Natural killer cell (primary cell): Measurements from ENCODE around the gene GABRP. TPM values are rescaled to one million over a fixed set of nuclear protein-coding genes. Genes with fewer than 3 reads are reported as not detected.

Source experiments
- ATAC-seq, 3 donors: fragments of 150-1000 bp in 2 of 3; fragments of 200-7000 bp in 1 of 3; cut with Tn5 transposase; 1 replicate in 1 of 3; 2 replicates in 2 of 3; pipeline ENCODE4 v1.10.0; 2021; ENCODE audit warnings: mild to moderate bottlenecking in 2 of 3, moderate library complexity in 2 of 3
- DNase-seq, 2 donors: peaks; one replicate each; pipeline versions ENCODE4 v3.0.0 to v3.0.0-alpha.2; 2013 to 2021; ENCODE audit warnings: mixed read lengths in 1 of 2
- H3K27ac ChIP-seq: one replicate; pipeline ENCODE4 v1.5.1; 2013; ENCODE audit warnings: mild to moderate bottlenecking, low read length
- H3K27me3 ChIP-seq: one replicate; pipeline ENCODE4 v1.6.1; 2013; ENCODE audit warnings: low read length; ENCODE audit not compliant: control insufficient read depth, insufficient read depth
- H3K36me3 ChIP-seq: one replicate; pipeline ENCODE4 v1.6.1; 2013; ENCODE audit warnings: low read length; ENCODE audit not compliant: control insufficient read depth, insufficient read depth
- H3K4me1 ChIP-seq: one replicate; pipeline ENCODE4 v1.6.1; 2013; ENCODE audit warnings: low read length; ENCODE audit not compliant: control insufficient read depth, insufficient read depth
- H3K4me3 ChIP-seq: one replicate; pipeline ENCODE4 v1.5.1; 2013; ENCODE audit warnings: low read length
- H3K9me3 ChIP-seq: one replicate; pipeline ENCODE4 v1.6.1; 2013; ENCODE audit warnings: low read length; ENCODE audit not compliant: control insufficient read depth, insufficient read depth
- H3K27ac Mint-ChIP-seq, 2 donors: one replicate each; pipeline ENCODE4 v1.8.0; 2022; ENCODE audit warnings: mild to moderate bottlenecking in 2 of 2, mixed read lengths in 2 of 2, moderate library complexity in 1 of 2
- H3K27me3 Mint-ChIP-seq, 2 donors: one replicate each; pipeline ENCODE4 v1.8.0; 2022; ENCODE audit warnings: low read depth in 2 of 2, mixed read lengths in 2 of 2
- H3K36me3 Mint-ChIP-seq: one replicate; pipeline ENCODE4 v1.8.0; 2022; ENCODE audit warnings: mixed read lengths
- H3K4me1 Mint-ChIP-seq, 2 donors: one replicate each; pipeline ENCODE4 v1.8.0; 2022; ENCODE audit warnings: mixed read lengths in 2 of 2
- H3K4me3 Mint-ChIP-seq: one replicate; pipeline ENCODE4 v1.8.0; 2022; ENCODE audit warnings: mild to moderate bottlenecking, moderate library complexity, mixed read lengths
- H3K9me3 Mint-ChIP-seq, 2 donors: one replicate each; pipeline ENCODE4 v1.8.0; 2022; ENCODE audit warnings: mixed read lengths in 2 of 2
- CTCF ChIP-seq: fragments of 200-600 bp; IDR thresholded peaks from one replicate; pipeline ENCODE4 v1.8.0; 2022; ENCODE audit warnings: antibody characterized with exemption
- WGBS: methylation state at CpG from one replicate; pipeline ENCODE4 v1.1.7; 2013; ENCODE audit warnings: missing lambda C conversion rate; ENCODE audit not compliant: insufficient coverage; 5-methylcytosine and 5-hydroxymethylcytosine counted together
- intact Hi-C: fragments of 100-400 bp; cut with micrococcal nuclease; formaldehyde crosslinking; loops from one replicate; pipeline ENCODE4 v1.14.2; 2022
- total RNA-seq, 4 donors: library from RNA; stranded (reverse); fragments of 120-200 nt in 1 of 4; gene quantifications; one replicate each; pipeline versions ENCODE4 v1.2.3 to v1.2.4, GENCODE V29; 2013 to 2022

The GABRP gene
- total RNA-seq, 3 donors from 2014 or later (not counting 1 experiment from before 2014, with no cell fraction given), result not detected

GRCh38 chr5:170739446-170739845 is 44.1 kb upstream of the GABRP start:
- DNase-seq (no peak), ATAC-seq (no peak)
- WGBS, result 90% methylated on average over 4 of the region's 4 CpGs
- Mint-ChIP-seq H3K27me3 (peaks cover 21 to 44% of the 10 kb centered on the region in 2 donors), H3K4me1 (peaks cover 0 to 6% of the 10 kb centered on the region in 2 donors), H3K4me3 (no peak overlapping the region), H3K9me3 (peaks cover 0 to 5% of the 10 kb centered on the region in 2 donors), H3K27ac (no peak overlapping the region), H3K36me3 (no peaks in the 10 kb centered on the region)
- peaks cover 4% of the 10 kb centered on the region for H3K4me1 ChIP-seq
- no peak overlapping the region for H3K27ac ChIP-seq
- H3K4me3 ChIP-seq, result no peak overlapping the region
- no peak for TF ChIP-seq CTCF
- no peaks in the 10 kb centered on the region for H3K9me3 ChIP-seq
- no peaks in the 10 kb centered on the region for H3K36me3 ChIP-seq
- intact Hi-C loops, result no loop called here
- H3K27me3 ChIP-seq, result no peaks in the 10 kb centered on the region

GRCh38 chr5:170740551-170741205 is 42.8 kb upstream of the GABRP start:
- intact Hi-C loops, result no loop called here
- ATAC-seq, result no peak
- TF ChIP-seq CTCF, result no peak

GRCh38 chr5:170741801-170742200 is 41.7 kb upstream of the GABRP start:
- 84% methylated on average over 8 of the region's 8 CpGs for WGBS
- Mint-ChIP-seq H3K9me3 (no peaks in the 10 kb centered on the region), H3K27ac (no peak overlapping the region), H3K4me3 (no peak overlapping the region), H3K36me3 (no peaks in the 10 kb centered on the region), H3K4me1 (peaks cover 0 to 6% of the 10 kb centered on the region in 2 donors), H3K27me3 (peaks cover 14 to 23% of the 10 kb centered on the region in 2 donors)
- peaks cover 7% of the 10 kb centered on the region for H3K4me1 ChIP-seq
- H3K27me3 ChIP-seq, result peaks cover 2% of the 10 kb centered on the region
- no peak for TF ChIP-seq CTCF
- intact Hi-C loops, result no loop called here
- DNase-seq (no peak), ATAC-seq (no peak)
- H3K27ac ChIP-seq, result no peak overlapping the region
- H3K9me3 ChIP-seq, result no peaks in the 10 kb centered on the region
- no peak overlapping the region for H3K4me3 ChIP-seq
- H3K36me3 ChIP-seq, result no peaks in the 10 kb centered on the region

More at GRCh38 chr5:170740551-170741205, 42.8 kb upstream of the GABRP start:
- Mint-ChIP-seq H3K36me3 (no peaks in the 10 kb centered on the region), H3K4me1 (peaks cover 0 to 6% of the 10 kb centered on the region in 2 donors), H3K27me3 (peaks cover 18 to 34% of the 10 kb centered on the region in 2 donors), H3K9me3 (peaks cover 0 to 2% of the 10 kb centered on the region in 2 donors), H3K27ac (no peak overlapping the region), H3K4me3 (no peak overlapping the region)
- 93% methylated on average over 3 of the region's 3 CpGs for WGBS
- no peaks in the 10 kb centered on the region for H3K36me3 ChIP-seq
- peaks cover 2% of the 10 kb centered on the region for H3K27me3 ChIP-seq
- no peak overlapping the region for H3K27ac ChIP-seq
- no peak for DNase-seq
- H3K9me3 ChIP-seq, result no peaks in the 10 kb centered on the region
- H3K4me3 ChIP-seq, result no peak overlapping the region
- H3K4me1 ChIP-seq, result peaks cover 7% of the 10 kb centered on the region

GRCh38 chr5:170743876-170744212 is 39.7 kb upstream of the GABRP start:
- H3K4me1 Mint-ChIP-seq, result peaks cover 0 to 6% of the 10 kb centered on the region in 2 donors
- 20% methylated on average over 12 of the region's 12 CpGs for WGBS
- no peaks in the 10 kb centered on the region for H3K9me3 Mint-ChIP-seq
- no peaks in the 10 kb centered on the region for H3K9me3 ChIP-seq
- DNase-seq, result no peak
- H3K4me1 ChIP-seq, result peaks cover 7% of the 10 kb centered on the region
- H3K27ac ChIP-seq, result no peak overlapping the region
- intact Hi-C loops, result no loop called here
- no peak overlapping the region for H3K4me3 Mint-ChIP-seq
- H3K36me3 Mint-ChIP-seq, result no peaks in the 10 kb centered on the region
- no peak for ATAC-seq
- H3K27ac Mint-ChIP-seq, result no peak overlapping the region
- peaks cover 16 to 21% of the 10 kb centered on the region in 2 donors for H3K27me3 Mint-ChIP-seq
- H3K36me3 ChIP-seq, result no peaks in the 10 kb centered on the region
- H3K4me3 ChIP-seq, result no peak overlapping the region
- peaks cover 2% of the 10 kb centered on the region for H3K27me3 ChIP-seq
- no peak for TF ChIP-seq CTCF
